Right forelimb (tissue), 1 donor: Measurements from ENCODE around the gene SMCO1.
"Not testable (repeated sequence)": the region's sequence is repeated elsewhere in the genome, so short reads cannot be mapped to it uniquely, and the experiment has no call there.

ENCODE experiments used
- DNase-seq: peaks from one replicate; pipeline ENCODE4 v3.0.0-alpha.2; 2018

SMCO1 gene

DNA sequence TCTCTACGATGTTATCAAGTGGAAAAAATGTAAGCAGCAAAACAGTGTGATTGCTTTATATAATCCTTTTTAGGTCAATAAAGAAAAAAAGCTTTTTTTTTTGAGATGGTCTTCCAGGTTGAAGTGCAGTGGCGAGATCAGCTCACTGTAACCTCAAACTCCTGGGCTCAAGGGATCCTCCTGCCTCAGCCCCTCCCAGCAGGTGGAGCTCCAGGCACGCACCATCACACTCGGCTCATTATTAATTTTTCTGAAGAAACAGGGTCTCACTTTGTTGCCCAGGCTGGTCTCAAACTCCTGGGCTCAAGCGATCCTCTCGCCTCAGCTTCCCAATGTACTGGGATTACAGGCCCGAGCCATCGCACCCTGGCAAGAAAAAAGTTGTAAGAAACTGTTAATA is 28.9 kb downstream of the SMCO1 start:
- DNase-seq, result no peak

DNA sequence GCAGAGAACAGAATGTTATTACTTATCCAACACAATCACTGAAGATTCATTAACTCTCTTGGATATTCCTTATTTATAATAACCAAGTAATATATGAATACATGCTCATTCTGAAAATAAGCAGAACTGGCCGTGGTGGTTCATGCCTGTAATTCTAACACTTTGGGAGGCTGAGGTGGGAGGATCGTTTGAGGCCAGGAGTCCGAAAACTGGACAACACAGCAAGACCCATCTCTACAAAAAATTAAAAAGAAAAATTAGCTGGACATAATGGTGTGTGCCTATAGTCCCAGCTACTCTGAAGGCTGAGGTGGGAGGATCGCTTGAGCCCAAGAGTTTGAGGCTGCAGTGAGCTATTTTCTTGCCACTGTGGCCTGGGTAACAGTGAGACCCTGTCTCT is 37.5 kb downstream of the SMCO1 start:
- no peak for DNase-seq

- DNase-seq, result no peak
Measured at GRCh38 chr3:196472286-196472685, 42.9 kb downstream of the SMCO1 start.

- no peak for DNase-seq
Measured at GRCh38 chr3:196471551-196471950, 43.6 kb downstream of the SMCO1 start.

- DNase-seq, result not testable (repeated sequence)
Measured at GRCh38 chr3:196470182-196470581, 45.0 kb downstream of the SMCO1 start.

DNA sequence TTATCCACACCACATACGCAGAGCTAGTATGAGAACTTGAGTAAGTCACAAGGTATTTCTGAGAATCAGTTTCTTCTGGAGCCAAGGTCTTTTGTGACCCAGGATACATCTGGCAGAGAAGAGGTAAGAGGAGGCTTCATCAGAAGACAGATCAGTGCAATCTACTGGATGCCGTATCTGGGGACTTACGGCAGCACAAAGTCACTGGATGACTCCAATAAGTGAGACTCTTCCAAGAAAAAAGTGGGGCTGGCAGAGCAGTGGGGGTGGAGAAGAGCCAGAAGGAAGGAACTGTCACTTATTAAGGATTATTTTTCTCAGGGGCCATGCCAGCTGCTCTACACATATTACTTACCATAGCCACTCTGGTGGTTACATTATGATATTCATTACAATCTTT is 51.3 kb downstream of the SMCO1 start:
- DNase-seq, result no peak

DNA sequence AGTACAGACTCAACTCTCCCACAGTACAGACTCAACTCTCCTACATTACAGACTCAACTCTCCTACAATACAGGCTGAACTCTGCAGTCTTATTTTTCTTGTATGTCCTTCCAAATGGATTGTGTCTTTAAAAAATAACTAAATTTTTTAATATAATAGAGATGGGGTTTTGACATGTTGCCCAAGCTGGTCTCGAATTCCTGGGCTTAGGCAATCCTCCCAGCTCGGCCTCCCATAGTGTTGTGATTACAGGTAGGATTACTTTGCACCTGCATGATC is 51.7 kb downstream of the SMCO1 start:
- DNase-seq, result no peak

DNA sequence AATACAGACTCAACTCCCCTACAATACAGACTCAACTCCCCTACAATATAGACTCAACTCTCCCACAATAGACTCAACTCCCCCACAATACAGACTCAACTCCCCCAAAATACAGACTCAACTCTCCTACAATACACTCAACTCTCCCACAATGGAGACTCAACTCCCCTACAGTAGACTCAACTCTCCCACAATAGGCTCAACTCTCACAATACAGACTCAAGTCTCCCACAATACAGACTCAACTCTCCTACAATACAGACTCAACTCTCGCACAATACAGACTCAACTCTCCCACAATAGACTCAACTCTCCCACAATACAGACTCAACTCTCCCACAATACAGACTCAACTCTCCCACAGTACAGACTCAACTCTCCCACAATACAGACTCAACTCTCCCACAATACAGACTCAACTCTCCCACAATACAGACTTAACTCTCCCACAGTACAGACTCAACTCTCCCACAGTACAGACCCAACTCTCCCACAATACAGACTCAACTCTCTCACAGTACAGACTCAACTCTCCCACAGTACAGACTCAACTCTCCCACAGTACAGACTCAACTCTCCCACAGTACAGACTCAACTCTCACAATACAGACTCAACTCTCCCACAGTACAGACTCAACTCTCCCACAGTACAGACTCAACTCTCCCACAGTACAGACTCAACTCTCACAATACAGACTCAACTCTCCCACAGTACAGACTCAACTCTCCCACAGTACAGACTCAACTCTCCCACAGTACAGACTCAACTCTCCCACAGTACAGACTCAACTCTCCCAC is 52.3 kb downstream of the SMCO1 start:
- DNase-seq, result not testable (repeated sequence)

GRCh38 chr3:196458063-196458462 is 57.1 kb downstream of the SMCO1 start:
- DNase-seq, result no peak

GRCh38 chr3:196457470-196457869 is 57.7 kb downstream of the SMCO1 start:
- DNase-seq, result not testable (repeated sequence)
